Activated T-cell treated with anti-CD3 and anti-CD28 coated beads for 4 hours (primary cell): ENCODE measurements around the gene LLGL2.
"Not testable (repeated sequence)": the region's sequence is repeated elsewhere in the genome, so short reads cannot be mapped to it uniquely, and the experiment has no call there.

Experiments
- DNase-seq: peaks from one replicate; pipeline ENCODE4 v3.0.0-alpha.2; 2020

LLGL2 gene

GRCh38 chr17:75509528-75510258, 15.8 kb upstream of the LLGL2 start:
- DNase-seq: no peak

- DNase-seq: no peak
Observed at GRCh38 chr17:75511270-75511609, 14.3 kb upstream of the LLGL2 start.

- no peak for DNase-seq
Observed at GRCh38 chr17:75511610-75512575, 13.6 kb upstream of the LLGL2 start.

GRCh38 chr17:75512926-75513640, 12.4 kb upstream of the LLGL2 start:
- DNase-seq: no peak

GRCh38 chr17:75513641-75514000, 11.9 kb upstream of the LLGL2 start:
- no peak for DNase-seq

DNA sequence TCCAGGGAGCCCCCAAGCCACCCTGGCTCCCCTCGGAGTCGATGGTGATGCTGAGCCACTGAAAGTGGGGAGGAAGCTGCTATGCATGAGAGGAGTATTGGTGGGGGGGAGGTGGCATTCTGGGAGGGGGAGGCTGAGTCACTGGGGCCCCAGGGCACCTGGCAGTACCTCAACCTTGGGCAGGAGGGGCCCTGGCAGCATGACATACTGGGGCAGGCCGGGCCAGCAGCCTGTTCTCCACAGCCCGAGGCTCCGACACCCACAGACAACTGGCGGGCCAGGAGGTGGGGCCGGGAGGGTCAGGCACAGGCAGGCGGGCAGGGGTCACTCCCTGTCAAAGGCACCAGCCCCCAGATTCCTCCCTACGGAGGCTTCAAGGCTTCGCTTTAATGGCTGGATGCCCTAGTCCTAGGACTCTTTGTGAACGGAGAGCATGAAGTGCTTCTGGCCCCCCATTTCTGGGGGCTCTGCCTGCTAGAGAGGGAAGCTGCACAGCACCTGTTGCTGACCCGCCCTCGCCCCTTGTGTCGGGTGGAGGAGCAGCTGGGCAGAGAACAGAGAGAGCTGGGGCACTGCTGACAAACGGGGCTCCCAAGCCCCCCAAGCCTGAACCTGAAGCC, 11.1 kb upstream of the LLGL2 start:
- no peak for DNase-seq

DNA sequence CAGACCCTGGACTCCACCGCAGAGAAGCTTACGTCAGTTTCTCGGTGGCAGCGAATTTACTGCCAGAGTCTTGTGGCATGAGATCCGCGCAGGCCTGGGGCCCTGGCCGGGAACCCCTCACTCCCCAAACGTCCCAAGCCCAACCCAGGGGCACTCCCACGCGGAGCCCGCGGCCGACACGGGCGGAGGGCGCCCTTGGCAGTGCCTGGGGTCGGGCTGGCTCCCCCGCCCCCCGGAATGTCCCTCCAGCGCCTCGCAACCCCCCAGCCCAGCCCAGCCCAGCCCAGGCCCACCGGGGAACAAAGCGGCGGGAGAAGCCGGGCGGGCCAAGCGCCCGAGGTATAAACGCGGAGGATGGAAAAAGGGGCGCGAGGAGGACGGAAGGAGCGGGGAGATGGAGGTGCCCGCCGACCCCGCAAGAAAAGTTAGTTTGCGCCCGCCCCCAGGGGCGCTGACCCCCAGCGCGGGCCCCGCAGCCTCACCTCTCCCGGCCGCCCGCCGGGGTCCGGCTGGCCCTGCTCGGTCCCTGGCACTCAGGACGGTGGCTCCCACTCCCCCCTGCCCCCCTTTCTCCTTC, 10.5 kb upstream of the LLGL2 start:
- no peak for DNase-seq

- peak; percentile 71 for DNase-seq
Observed at GRCh38 chr17:75515496-75516254, 9.8 kb upstream of the LLGL2 start, which contains the start of gene CASKIN2. TSS of gene CASKIN2 (minus strand) at chr17:75515537. CDS start at chr17:75513804, 1,733 bp downstream.

GRCh38 chr17:75516255-75516618, 9.3 kb upstream of the LLGL2 start, which contains the start of gene TSEN54:
TSS of gene TSEN54 (plus strand) at chr17:75516528. CDS start at chr17:75516561, 33 bp downstream.
- DNase-seq: peak; percentile 89

GRCh38 chr17:75516619-75517296, 8.7 kb upstream of the LLGL2 start:
- DNase-seq: no peak

DNA sequence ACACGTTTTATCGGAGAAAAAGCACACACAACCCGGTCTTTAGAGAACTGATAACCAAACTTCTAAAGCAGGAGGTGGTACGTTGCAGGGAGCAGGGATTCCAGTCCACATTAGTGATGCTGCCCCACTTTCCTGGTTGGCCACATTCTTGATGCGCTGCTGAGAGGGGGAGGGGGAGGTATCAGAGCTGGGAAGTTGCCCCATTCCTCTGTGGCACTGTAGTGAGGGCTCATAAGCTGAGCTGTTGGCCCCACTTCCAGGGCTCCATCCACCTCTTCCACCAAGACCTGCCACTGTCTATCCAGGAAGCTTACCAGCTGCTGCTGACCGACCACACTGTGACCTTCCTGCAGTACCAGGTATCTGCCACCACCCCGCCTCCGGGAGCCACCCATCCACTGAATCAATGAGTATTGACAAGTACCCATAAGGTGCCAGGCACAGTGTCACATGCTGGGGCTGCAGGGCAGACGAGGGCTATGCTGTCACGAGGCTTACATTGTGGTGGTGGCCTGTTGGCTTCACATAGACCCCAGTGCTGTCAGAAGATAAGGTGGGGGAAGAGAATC, 8.1 kb upstream of the LLGL2 start:
- DNase-seq: no peak

DNA sequence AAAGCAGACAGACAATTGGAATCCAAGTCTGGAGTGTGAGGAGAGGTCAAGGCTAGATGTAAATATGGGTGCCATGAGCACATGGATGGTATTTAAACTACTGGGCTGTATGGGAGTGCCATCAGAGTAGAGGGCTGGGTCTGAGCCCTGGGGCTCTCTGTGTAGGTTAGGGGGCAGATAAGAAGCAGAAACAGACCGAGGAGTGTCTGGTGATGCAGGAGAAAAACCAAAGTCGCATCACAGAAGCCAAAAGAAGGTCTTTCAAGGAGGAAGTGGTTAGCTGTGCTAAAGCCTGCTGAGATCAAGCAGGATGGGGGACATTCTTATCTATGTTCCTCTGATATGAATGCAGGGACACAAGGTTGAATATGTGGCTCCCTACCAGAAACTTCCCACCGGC, 7.3 kb upstream of the LLGL2 start:
- no peak for DNase-seq

GRCh38 chr17:75518983-75519537, 6.4 kb upstream of the LLGL2 start:
- DNase-seq: no peak

- DNase-seq: not testable (repeated sequence)
Observed at GRCh38 chr17:75520413-75520812, 5.1 kb upstream of the LLGL2 start.

- DNase-seq: no peak
Observed at GRCh38 chr17:75521290-75521689, 4.2 kb upstream of the LLGL2 start.

DNA sequence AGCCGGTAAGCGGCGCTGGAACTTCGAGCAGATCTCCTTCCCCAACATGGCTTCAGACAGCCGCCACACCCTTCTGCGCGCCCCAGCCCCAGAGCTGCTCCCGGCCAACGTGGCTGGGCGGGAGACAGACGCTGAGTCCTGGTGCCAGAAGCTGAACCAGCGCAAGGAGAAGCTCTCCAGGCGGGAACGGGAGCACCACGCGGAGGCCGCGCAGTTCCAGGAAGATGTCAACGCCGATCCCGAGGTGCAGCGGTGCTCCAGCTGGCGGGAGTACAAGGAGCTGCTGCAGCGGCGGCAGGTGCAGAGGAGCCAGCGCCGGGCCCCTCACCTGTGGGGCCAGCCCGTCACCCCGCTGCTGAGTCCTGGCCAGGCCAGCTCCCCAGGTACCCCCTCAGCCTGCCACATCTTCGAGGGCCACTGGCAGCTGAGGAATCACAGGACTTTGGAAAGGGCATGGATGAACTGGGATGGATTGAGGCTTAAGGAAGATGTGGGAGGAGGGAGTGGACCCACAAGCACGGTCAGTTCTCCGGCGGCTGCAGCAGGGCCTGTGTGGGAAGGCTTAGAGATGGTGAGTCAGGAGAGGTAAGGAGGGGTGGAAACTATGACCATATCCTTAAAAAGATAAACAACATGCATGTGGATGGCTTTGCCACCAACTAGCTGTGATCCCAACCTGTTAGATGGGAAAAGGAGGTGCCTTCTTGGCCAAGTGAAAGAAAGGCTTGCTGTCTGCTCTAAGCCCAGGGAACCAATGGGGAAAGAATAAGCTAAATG, 3.4 kb upstream of the LLGL2 start:
- no peak for DNase-seq

DNA sequence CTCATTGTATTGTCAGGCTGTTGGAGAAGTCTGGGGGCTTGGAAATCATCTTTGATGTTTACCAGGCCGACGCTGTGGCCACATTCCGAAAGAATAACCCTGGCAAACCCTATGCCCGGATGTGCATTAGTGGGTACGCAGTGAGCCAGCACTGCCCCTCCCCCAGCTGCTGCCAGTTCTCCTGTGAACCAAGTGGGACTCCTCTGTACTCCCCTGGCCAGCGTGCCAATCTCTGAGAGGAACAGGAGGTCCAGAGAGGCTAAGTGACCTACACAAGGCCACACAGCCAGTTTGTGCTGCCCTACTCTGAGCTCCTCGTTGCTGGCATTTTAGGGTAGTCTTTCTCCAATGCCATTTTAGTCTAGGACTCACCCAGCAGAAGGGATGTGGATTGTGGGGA, 1.9 kb upstream of the LLGL2 start:
- no peak for DNase-seq

GRCh38 chr17:75524269-75524969, 1.1 kb upstream of the LLGL2 start:
- no peak for DNase-seq
